Amniotic stem cell (primary cell): ENCODE measurements around the gene RAVER1.
"Not testable (repeated sequence)": the region's sequence is repeated elsewhere in the genome, so short reads cannot be mapped to it uniquely, and the experiment has no call there.

Experiments used
- DNase-seq: peaks from one replicate; lab custom pipeline; 2025; lab: John Stamatoyannopoulos, UW

The RAVER1 gene

GRCh38 chr19:10344780-10345179, 11.5 kb upstream of the RAVER1 start:
- no peak for DNase-seq

GRCh38 chr19:10343495-10343894, 10.2 kb upstream of the RAVER1 start:
- no peak for DNase-seq

DNA sequence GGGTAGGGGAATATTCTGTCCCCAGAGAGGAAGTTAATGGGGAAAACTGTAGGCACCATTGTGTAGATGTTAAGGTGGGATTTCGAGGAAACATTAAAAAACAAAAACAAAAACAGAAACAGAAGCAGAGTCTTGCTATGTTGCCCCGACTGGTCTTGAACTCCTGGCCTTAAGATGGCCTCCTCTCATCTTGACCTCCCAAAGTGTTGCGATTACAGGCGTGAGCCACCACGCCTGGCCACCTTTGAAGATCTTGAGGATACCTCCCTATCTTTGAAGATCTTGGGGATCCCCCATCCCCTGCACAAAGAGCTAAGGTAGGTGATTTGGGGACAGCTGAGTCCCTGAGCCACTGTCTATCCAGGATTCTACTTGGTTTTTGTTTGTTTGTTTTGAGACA, 6.6 kb upstream of the RAVER1 start:
- no peak for DNase-seq

- no peak for DNase-seq
Measured at GRCh38 chr19:10339380-10339960, 6.1 kb upstream of the RAVER1 start, which contains the start of gene ICAM3. TSS of gene ICAM3 (minus strand) at chr19:10339624. CDS start at chr19:10339614, 10 bp downstream.

DNA sequence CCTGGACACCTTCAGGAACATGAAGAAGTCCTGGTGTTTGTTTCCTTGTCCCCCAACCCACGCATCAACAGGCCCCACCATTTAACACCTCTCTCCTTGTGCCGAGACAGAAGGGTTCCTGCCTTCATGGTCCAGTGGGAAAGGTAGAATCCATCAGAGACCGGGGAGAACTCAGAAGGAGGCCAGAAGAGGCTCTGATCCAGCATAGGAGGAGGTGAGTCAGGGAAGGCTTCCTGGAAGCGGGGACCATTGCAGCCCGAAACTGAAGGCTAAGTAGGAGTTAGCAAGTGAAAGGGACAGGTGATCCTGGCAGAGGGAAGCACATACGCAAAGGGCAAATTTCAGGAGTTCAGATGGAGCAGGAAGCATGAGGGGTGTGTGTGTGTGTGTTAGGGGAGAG, 5.6 kb upstream of the RAVER1 start:
- no peak for DNase-seq

DNA sequence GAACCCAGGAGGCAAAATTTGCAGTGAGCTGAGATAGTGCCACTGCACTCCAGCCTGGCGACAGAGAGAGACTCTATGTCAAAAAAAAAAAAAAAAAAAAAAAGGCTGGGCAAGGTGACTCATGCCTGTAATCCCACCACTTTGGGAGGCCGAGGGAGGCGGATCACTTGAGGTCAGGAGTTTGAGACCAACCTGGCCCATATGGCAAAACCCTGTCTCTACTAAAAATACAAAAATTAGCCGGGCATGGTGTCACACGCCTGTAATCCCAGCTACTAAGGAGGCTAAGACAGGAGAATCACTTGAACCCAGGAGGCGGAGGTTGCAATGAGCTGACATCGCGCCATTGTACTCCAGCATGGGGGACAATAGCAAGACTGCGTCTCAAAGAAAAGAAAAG, 3.4 kb upstream of the RAVER1 start:
- DNase-seq, result not testable (repeated sequence)

DNA sequence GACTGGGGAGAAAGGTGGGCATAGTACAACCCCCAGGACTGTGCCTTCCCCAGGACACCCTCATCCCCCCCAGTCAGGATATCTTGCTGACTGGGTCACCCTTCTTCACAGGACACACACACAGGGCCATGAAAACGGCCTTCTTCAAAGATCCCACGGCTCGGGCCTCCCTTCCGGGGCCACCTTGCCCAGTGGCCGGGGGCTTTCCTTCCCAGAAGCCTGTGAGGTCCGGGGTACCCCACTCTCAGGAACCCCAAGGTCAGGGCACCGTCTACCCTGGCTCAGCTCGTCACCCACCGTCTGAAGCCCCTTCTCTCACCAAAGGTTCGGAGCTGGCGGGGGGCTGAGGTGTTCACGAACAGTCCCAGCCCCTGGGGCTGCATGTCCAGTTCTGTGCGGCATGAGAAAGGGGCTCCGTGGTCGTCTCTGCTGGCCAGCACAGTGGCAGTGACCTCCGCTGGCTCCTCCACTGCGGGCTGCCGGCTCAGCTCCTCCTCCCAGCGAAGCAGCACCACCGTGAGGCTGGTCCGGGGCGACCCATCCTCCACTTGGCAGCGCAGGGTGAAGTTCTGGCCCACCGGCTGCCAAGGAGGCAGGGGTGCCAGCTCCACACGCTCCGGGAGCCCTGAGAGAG, 2.1 kb upstream of the RAVER1 start:
- DNase-seq, result no peak

DNA sequence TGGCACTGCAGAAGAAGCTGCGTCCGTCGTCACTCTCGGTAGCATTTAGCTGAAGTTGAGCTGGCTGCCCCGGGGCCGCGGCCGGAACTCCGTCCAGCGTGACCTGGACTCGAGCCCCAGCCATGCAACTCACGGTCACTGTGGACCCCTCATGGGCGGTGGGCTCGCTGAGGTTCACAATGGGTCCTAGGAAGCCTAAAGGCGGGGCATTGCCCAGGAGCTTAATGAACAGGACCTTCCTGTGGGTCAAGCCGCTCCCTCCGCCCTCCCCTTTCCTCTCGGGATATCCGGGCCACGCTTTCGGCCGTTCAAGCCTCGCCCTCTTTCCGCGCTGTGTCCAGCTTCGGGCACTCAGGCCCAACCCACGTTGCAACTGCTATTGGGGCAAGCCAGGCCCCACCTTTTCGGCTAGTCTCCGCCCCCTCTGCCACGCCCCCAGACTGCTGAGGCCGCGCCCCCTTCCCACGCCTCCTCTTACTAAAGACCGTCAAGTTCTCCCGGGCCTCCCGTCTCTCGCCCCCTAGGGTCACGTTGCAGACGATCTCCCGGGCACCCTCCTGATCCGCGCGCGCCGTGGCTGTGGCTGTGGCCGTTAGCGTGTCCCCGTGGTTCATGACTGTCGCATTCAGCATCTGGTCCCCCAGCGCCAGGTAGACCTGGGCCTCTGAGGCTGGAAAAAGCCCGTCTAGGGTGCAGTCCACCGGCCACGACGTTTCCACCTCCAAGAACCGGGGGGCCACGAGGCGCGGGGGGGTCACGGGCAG, 1.4 kb upstream of the RAVER1 start:
- peak; percentile 81 for DNase-seq

GRCh38 chr19:10333758-10334587, 644 bp upstream of the RAVER1 start:
- DNase-seq, result no peak

DNA sequence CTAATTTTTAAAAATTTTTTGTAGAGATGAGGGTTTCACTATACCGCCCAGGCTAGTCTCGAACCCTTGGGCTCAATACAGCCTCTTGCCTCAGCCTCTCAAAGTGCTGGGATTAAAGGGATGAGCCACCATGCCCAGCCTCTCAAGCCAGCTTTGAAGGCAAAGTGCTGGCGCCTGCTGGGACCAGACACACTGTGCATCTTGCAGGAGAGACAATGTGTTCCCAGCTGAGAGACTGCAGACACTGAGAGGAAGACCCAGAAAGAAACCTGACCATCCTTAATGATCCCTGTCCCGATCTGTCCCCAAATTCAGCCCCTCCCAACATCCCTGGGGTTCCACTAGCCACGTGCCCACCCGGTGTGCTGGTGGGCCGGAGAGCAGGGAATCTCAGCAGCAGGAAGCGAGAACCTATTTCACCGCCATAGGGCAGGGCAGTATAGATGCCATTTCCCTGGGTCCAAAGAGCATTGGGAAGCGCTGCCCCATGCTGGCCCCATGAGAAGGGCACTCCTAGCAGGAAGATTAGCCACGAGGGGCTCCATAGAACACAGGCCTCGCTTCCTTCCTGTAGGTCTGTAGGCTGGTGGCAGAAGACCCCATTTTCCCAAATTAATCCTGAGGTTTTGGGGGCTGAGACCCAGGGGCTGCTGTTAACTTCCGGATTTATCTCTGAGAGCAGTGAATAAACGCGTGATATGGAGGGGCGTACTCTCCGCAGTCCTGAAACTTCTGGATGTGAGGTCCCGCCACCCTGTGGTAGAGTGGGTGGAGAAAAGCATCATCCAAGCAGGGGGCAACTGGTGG, 968 bp downstream of the RAVER1 start:
- no peak for DNase-seq

DNA sequence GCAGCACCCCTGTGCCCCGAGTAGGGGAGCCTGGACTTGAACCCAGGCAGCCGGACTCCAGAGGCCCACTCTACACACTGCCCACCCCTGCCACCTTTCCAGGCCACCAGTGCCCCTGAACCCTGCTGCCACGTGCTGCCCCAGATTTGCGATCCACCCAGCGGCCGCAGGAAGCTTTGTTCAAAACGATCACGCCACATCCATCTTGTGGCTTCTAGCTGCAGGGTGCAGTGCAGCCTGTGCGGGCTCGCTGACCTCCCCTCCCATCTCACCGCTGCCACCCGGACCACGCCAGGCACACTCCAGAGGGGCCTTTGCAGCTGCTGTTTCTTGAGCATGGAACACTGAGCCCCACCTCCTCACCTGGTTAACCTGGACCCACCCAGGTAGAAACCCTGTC, 3.8 kb downstream of the RAVER1 start:
- no peak for DNase-seq

DNA sequence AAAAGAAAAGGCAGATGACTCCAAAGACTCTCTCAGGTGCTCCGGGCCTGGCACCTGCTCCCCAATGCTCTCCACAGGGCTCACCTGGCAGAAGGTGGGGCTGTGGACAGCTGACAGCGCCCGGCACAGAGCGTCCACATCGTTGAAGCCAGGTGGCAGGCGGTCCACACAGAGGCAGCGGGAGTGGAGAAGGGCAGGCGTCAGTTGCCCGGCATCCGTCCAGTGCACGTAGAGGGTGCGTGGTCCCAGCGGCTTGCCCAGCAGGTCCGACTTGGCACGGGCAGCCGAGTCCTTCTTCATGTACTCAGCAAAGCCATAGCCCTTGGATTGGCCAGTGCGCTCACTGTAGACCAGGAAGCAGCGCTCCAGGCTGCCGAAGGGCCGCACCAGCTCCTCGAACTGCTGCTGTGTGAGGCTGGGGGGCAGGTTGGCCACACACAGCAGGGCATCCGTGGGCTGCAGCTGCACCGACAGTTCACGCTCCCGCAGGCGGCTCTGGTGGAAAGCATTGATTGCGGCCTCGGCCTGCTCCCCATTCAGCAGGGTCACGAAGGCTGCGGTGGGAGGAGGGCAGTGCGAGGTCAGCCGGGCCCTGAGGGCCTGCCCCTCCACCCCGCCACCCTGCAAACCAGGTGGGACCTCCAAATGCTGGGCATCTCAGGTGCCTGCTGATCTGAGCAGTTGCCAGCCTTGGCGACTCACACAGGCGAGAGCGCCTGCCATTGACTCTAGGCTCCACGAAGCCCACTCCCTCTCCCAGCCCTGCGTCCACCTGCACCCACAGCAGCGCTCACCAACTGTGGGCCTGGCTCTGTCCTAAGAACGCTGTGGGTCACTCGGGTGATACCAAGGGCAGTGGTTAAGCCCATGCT, 4.5 kb downstream of the RAVER1 start:
- no peak for DNase-seq

GRCh38 chr19:10327793-10328192, 5.5 kb downstream of the RAVER1 start:
- no peak for DNase-seq

DNA sequence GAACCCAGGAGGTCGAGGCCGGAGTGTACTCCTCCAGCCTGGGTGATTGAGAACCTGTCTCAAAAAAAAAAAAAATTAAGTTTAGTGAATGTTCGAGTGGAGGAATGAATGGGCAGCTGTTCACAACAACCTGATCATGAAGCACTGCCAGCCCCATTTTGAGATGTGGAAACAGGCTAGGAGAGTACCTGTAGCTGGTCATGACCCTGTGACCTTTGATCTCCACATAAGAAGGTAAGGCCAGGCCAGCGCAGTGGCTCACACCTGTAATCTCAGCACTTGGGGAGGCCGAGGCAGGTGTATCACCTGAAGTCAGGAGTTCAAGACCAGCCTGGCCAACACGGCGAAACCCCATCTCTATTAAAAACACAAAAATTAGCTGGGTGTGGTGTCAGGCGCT, 7.6 kb downstream of the RAVER1 start:
- DNase-seq, result no peak

DNA sequence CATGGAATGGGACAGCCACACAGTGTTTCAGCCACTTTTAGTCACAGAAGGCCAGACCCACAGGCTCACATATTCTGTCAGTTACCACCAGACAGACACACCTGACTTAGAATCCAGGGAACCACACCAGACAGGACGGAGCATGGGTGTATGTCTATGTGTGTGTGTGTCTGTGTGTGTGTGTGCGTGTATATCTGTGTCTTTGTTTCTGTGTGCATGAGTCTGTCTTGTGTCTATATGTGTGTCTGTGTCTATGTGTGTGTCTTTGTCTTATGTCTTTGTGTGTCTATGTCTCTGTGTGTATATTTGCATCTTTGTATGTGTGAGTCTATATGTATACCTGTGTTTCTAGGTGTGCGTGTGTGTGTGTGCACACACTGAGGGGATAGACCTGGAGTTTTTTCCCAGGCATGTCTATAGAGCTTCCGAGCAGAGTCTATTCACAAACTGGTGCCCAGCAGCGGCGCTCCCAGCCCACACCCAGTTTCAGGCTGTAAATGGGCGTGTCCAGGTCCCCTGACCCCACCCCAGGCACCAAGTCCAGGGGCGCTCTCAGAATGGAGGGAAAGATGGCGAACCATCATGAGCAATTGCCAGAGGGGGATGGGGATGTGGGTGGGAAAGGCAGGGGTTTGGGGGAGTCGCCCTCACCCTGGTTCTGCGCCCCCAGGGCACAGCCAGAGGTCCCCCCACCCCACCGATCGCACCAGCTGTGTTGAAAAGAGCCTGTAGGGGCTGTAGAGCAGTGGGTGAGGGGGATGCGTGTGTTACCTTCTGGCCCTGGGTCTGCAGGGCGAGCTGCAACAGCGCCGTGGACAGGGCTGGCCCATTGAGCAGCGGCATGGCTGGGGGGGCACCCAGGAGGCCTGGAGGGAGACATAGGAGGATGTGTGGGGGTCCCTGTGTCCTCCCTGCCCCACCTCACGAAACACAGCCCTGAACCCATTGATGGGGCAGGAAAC, 11.2 kb downstream of the RAVER1 start:
- DNase-seq, result no peak

DNA sequence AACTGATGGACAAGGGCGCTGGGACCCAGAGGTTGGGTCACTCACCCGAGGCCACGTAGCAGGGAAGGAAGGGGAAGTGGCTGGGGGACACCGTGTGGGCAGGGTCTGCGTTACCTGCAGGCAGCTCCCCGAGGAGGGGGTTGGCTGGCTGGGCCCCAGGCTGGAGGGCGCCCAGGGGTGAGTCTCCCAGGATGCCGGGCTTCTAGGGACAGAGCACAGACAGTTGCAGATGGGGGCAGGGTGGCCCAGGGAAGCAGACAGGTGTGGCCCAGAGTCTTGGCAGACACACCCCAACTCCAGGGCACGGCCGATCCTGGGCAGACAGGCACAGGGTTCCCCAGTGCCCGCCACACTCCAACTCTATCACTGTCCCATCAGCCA, 11.9 kb downstream of the RAVER1 start:
- no peak for DNase-seq

DNA sequence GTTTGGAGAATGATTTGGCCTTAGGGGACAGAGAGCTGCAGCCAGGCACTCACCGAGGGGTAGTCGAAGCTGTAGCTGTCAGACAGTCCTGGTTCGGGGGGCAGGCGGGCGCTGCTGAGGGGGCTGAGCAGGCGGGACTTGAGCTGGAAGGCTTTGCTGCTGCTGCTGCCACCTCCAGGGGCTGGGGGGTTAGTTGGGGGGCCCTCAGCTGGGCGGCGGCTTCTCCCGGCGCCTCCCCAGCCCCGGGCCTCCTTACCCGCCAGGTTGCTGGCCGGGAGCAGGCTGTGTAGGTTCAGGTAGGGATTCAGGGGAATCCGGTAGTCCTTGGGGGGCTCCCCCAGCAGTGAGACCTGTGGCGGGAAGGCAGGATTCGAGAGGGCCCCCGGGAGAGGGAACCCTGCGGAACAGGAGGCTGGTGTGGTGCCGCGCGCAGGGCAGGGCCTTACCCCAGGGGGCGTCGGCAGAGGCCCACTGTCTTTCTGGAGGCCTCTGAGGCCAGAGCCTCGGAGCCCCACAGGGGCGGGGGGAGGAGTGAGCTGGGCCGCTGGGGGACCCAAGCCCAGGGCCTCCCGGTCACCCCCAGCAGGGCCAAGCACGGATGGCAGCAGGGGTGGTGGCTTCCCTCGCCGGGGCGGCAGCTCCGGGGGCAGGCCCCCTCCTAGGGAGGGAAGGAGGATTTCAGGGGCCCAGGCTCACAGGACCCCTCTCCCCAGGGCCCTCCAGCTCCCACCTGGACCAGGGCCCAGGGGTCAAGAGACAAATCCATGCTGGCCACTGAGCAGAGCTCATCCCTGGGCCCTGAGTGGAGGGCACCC, 12.5 kb downstream of the RAVER1 start:
- DNase-seq, result no peak

DNA sequence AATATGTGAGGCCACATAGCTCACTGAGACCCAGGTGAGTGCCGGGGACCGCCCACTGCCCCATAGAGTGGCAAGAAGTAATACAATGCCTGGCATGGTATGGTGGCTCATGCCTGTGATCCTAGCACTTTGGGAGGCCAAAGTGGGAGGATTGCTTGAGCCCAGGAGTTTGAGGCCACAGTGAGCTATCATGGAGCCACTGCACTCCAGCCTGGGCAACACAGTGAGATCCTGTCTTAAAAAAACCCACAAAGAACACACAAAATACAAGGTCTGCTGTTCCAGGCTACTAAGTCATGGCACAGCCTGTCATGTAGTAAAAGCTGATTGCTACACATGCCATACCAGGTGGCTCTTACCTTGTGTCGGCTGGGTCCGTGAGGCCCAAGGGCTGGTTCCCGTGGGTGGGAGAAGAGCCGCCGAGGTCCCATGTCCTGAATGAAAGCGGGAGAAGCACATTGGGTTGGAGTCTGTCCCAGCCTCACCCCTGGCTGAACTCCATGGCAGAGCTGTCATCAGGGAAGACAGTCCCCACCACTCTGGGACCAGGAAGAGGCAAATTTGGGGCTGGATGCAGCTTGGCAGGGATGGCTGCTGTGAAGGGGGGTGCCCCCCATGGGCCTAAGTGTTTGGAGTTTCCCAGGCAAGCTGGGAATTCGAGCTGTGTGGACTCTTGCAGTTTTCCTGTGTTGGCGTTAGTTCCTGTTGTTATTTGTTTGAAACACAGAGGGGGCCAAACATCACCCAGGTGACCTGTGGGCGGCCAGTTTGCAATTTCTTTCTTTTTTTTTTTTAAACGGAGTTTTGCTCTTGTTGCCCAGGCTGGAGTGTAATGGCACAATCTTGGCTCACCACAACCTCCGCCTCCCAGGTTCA, 14.3 kb downstream of the RAVER1 start:
- no peak for DNase-seq
